IPS-18c (cell line): ENCODE data around the gene PAPOLA.
"Not testable (repeated sequence)": the region's sequence is repeated elsewhere in the genome, so short reads cannot be mapped to it uniquely, and the experiment has no call there.

Experiments used
- H3K4me3 ChIP-seq: 2 replicates; pipeline ENCODE4 v1.7.0; 2013; ENCODE audit warnings: low read depth, mild to moderate bottlenecking, low read length, moderate library complexity; ENCODE audit not compliant: insufficient read depth
- H3K9me3 ChIP-seq: one replicate; pipeline ENCODE4 v1.6.1; 2013; ENCODE audit warnings: mild to moderate bottlenecking, low read length, moderate library complexity; ENCODE audit not compliant: control insufficient read depth, insufficient read depth

PAPOLA gene

GRCh38 chr14:96501740-96502620 lies at the start of gene PAPOLA:
Gene PAPOLA (plus strand): TSS chr14:96502382. CDS start chr14:96502593, 211 bp downstream.
- peak within 1 kb of the TSS; percentile 95 for H3K4me3 ChIP-seq
- no peaks in the 10 kb centered on the region for H3K9me3 ChIP-seq

DNA sequence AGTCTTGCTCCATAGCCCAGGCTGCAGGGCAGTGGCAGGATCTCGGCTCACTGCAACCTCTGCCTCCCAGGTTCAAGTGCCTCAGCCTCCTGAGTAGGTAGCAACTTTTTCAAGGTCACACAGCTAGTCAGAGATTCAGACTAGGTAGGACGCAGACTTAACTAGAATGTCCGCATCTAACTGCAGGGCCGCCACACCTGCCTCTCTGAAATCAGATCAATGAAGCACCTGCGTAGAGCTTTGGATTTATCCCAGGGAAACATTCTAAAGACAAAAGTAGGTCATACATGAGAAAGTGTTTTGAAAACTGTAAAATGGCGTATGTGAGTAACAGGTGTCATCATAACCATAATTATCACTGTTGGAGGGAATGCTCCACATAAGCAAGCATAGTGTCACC lies 49.5 kb upstream of the PAPOLA start:
- Histone ChIP-seq H3K4me3 (no peak overlapping the region), H3K9me3 (no peaks in the 10 kb centered on the region)

DNA sequence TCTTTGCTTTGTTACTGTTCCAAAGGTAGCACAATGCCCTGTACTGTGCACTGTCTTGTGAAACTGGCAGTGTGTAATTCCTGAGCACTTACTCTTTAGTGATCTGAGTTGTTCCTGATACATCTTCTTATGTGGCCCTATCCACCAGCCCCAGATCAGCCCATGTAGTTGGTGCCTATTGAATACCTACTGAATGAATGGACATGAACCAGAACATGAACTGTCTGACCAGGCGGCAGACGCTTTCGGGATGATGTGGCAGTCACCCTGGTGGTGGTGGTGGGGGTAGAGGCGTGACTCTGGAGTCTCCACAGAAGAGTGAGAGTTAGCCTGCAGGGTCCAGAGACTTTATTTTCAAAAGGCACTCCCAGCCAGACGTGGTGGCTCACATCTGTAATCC lies 46.6 kb upstream of the PAPOLA start:
- H3K9me3 ChIP-seq, result no peaks in the 10 kb centered on the region

GRCh38 chr14:96459851-96460250 lies 42.3 kb upstream of the PAPOLA start:
- Histone ChIP-seq H3K4me3 (no peak overlapping the region), H3K9me3 (no peaks in the 10 kb centered on the region)

More for the DNA sequence above, 46.6 kb upstream of the PAPOLA start:
- no peak overlapping the region for H3K4me3 ChIP-seq

DNA sequence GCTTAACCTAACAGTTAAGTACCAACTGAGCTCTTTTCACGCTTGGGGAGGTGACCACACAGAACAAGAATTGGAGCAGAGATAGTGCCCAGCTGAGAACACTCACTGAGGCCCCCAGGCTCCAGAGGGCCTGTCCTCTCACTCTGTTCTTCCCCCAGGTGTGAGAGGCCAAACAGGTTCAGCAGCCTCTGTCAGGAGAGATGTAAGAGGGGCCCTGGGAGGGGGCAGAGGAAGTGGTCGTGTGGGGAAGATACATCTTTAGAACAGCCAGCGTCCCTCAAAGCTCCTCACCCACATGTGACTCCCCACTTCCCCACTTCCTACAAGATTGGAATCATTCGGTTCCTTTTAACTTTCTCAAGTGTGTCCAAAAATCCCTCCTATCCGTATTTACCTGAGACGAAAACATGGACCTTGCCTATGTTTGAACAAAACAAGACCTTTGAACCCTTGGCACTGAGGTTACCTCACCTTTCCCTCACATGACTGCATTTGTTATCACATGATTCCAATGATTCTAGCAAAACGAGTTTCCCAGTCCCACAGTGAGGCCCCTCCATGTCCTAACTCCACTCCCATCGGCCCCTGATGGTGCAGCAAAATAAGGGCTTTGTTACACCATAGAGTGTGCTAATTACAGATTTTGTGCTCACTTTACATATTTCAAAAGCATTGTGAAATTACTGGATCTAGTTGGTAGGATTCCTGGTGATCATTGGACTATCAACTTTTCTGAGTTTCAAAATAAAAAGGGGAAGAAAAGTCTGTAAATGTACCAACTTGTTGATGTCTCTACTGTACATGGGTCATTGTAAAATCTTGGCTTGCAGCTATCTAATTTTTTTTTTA lies 40.0 kb upstream of the PAPOLA start:
- Histone ChIP-seq H3K4me3 (no peak overlapping the region), H3K9me3 (no peaks in the 10 kb centered on the region)

GRCh38 chr14:96464136-96464535 lies 38.0 kb upstream of the PAPOLA start:
- Histone ChIP-seq H3K9me3 (no peaks in the 10 kb centered on the region), H3K4me3 (no peak overlapping the region)

- Histone ChIP-seq H3K9me3 (no peaks in the 10 kb centered on the region), H3K4me3 (no peak overlapping the region)
These were observed 35.3 kb upstream of the PAPOLA start for GRCh38 chr14:96466918-96467317.

DNA sequence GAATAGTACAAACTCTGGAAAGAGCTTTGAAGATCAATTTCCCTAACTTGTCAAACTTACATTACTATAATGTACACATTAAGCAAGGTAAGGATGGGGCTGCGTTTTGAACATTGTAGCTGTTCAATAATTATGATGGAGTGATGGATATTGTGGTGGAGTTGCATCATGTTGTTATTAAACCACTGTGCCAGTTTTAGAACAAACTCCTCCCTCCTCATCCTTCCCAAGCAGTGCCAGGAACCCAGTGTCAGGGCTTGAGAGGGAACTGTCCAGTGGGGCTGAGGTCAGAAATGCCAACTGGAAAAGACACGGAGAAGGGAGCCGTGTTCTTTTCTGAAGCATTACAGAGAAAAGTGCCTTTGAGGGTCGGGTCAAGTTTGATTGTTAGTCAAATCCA lies 31.9 kb upstream of the PAPOLA start:
- H3K9me3 ChIP-seq, result no peaks in the 10 kb centered on the region

DNA sequence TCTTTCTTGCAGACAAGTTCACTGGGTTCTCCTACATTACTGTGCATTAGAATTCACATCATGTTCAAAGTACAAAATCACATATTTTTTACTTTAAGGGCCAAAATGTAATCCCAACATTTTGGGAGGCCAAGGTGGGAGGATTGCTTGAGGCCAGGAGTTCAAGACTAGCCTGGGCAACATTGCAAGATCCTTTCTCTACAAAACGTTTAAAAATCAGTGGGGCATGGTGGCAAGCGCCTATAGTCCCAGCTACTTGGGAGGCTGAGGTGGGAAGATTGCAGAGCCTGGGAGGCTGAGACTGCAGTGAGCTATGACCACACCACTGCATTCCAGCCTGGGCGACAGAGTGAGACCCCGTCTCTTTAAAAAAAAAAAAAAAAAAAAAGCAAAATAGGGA lies 31.2 kb upstream of the PAPOLA start:
- not testable (repeated sequence) for H3K4me3 ChIP-seq, H3K9me3 ChIP-seq

More for the DNA sequence above, 31.9 kb upstream of the PAPOLA start:
- no peak overlapping the region for H3K4me3 ChIP-seq

GRCh38 chr14:96478119-96478518 lies 24.1 kb upstream of the PAPOLA start:
- H3K4me3 ChIP-seq, result no peak overlapping the region
- H3K9me3 ChIP-seq, result no peaks in the 10 kb centered on the region

DNA sequence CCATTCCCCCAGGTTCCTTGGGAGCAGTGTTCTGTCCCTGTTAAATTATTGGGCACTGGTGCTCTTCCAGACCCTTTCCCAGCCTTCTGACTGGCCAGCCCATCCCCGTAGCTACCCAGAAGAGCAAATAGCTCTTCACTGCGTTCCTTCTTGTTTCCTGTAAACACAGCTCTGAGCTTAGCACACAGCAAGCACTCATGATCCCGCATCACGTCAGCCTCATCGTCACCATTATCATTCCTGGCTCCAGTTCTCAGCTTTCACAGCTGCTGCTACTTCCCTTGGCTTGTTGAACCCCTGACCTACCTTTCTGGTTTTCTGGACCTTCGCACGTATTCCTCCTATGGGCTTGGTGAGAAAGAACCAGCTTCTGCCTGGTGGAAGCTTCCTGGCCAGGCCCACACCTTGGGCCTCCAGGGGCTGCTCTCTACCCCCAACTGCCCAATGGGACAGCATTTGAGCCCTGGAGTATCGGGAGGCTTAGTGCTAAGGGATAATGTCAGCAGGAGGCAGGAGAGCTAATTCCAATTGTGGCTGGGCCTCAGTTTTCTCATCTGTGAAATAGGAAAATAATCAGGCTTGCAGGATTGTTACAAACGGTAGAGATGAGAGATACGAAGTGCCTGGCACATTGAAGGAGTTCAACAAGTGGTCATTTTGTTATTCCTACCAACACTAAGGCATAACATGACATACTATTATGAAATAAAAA lies 22.6 kb upstream of the PAPOLA start:
- H3K4me3 ChIP-seq, result no peak overlapping the region
- H3K9me3 ChIP-seq, result no peaks in the 10 kb centered on the region

DNA sequence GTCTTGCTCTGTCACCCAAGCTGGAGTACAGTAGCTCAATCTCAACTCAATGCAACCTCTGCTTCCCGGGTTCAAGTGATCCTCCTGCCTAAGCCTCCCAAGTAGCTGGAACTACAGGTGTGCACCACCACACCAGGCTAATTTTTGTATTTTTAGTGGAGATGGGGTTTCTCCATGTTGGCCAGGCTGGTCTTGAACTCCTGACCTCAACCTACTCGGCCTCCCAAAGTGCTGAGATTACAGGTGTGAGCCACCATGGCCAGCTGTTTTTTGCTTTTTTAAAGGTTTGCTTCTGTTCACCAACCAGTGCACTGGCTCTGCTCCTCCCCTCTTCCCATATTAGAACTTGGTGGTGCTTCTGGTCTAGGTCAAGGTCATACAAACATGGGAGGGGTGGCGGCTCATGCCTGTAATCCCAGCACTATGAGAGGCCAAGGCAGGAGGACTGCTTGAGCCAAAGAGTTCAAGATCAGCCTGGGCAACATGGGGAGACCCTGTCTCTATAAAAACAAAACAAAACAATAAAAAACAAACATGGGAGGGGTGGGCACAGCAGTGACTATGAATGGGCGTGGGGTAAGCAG lies 20.4 kb upstream of the PAPOLA start:
- Histone ChIP-seq H3K9me3 (no peaks in the 10 kb centered on the region), H3K4me3 (no peak overlapping the region)

- no peaks in the 10 kb centered on the region for H3K9me3 ChIP-seq
- no peak overlapping the region for H3K4me3 ChIP-seq
These were observed 19.2 kb upstream of the PAPOLA start for GRCh38 chr14:96482986-96483385.

DNA sequence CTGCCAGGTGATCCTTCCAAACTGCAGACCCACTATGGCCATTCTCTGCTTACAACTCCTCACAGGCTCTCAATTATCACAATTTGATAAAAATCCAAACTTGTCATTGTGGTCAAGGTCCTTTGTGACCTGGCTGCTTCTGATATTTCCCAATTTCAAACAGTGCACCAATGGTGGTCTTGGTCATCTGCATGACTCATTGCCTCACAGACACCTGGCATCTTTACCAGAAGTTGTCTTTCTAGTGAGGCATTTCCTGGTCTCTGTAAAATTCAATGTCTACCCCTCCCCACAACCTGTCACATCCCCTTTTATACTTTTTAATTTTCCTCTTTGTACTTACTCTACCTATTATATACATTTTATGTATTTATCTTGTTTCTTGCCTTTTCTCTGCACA lies 17.8 kb upstream of the PAPOLA start:
- H3K4me3 ChIP-seq, result no peak overlapping the region
- no peaks in the 10 kb centered on the region for H3K9me3 ChIP-seq

DNA sequence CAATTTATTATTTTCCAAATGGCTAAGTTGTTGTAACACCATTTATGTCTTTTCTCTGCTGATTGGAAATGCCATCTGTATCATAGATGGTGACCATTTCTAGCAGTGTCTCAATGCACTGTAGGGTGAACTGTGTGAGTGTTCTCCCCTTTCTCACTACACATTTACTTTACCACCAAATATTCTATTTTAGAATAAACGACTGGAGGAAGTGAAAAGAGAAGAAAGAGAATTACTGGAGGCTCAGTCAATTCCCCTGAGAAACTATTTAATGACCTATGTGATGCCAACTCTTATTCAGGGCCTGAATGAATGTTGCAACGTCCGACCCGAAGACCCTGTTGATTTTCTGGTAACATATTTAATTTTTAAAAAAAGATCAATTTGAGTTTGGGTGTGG lies 15.5 kb upstream of the PAPOLA start:
- no peaks in the 10 kb centered on the region for H3K9me3 ChIP-seq
- H3K4me3 ChIP-seq, result no peak overlapping the region

DNA sequence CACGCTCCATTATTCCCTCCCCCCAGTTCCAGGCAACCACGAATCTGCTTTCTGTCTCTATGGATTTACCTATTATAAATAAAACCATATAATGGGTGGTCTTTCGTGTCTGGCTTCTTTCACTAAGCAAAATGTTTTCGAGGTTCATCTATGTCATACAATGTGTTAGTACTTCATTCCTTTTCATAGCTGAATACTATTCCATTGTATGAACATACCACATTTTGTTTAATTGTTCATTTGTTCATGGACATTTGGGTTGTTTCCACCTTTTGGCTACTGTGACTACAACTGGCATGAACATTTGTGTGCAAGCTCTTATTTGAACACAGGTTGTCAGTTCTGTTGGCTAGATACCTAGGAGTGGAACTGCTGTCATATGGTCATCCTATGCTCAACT lies 12.9 kb upstream of the PAPOLA start:
- H3K4me3 ChIP-seq, result no peak overlapping the region

GRCh38 chr14:96493178-96493577 lies 9.0 kb upstream of the PAPOLA start:
- Histone ChIP-seq H3K9me3 (no peaks in the 10 kb centered on the region), H3K4me3 (no peak overlapping the region)

More for the DNA sequence above, 12.9 kb upstream of the PAPOLA start:
- no peaks in the 10 kb centered on the region for H3K9me3 ChIP-seq
